Measurements from ENCODE around the gene PRKCQ.

GRCh38 chr10:6431861-6432260, 148.2 kb downstream of the PRKCQ start:
- TF ChIP-seq CTCF (IDR thresholded peaks at IDR 0.05; ENCODE audit: insufficient read depth, low read depth, low read length) (no peak), EZH2 (IDR thresholded peaks at IDR 0.05; ENCODE audit: insufficient read depth, low read length) (no peak)
